Adrenal gland (tissue), 12 donors: ENCODE results near the gene SEPHS1. TPM values are rescaled to one million over a fixed set of nuclear protein-coding genes. Genes with fewer than 3 reads are reported as not detected.

Source experiments
- DNase-seq, 7 donors: peaks; one replicate each; pipeline ENCODE4 v3.0.0-alpha.2; 2019 to 2020
- H3K27ac ChIP-seq, 5 donors: fragments of 200-600 bp; sonication (generic) in 4 of 5; 1 replicate in 3 of 5; 2 replicates in 2 of 5; pipeline versions ENCODE4 v1.5.1 to v1.8.0; 2016 to 2020; ENCODE audit warnings: mild to moderate bottlenecking in 1 of 5
- H3K27me3 ChIP-seq: fragments of 200-600 bp; 2 replicates; pipeline ENCODE4 v1.8.0; 2021
- H3K36me3 ChIP-seq, 2 donors: fragments of 200-600 bp; replicated peaks in 1 of 2; 1 replicate in 1 of 2; 2 replicates in 1 of 2; pipeline versions ENCODE4 v1.5.1 to v1.8.0; 2018 to 2022
- H3K4me1 ChIP-seq, 2 donors: fragments of 200-600 bp; replicated peaks in 1 of 2; 1 replicate in 1 of 2; 2 replicates in 1 of 2; pipeline versions ENCODE4 v1.5.1 to v1.8.0; 2018 to 2021
- H3K4me3 ChIP-seq, 4 donors: fragments of 200-600 bp; sonication (generic) in 3 of 4; one replicate each; pipeline ENCODE4 v1.5.1; 2016 to 2018
- H3K9me3 ChIP-seq, 3 donors: fragments of 200-600 bp; sonication (generic) in 1 of 3; replicated peaks in 1 of 3; 1 replicate in 2 of 3; 2 replicates in 1 of 3; pipeline versions ENCODE4 v1.5.1 to v1.8.0; 2016 to 2021
- CTCF ChIP-seq, 6 experiments: fragments of 450-650 bp in 4 of 6; fragments of 200-600 bp in 2 of 6; sonication (generic) in 1 of 6; IDR thresholded peaks; 1 replicate in 5 of 6; 2 replicates in 1 of 6; pipeline versions ENCODE4 v1.5.1 to v1.8.0; 2016 to 2021; ENCODE audit warnings: antibody characterized with exemption in 6 of 6, mild to moderate bottlenecking in 2 of 6, moderate library complexity in 1 of 6
- POLR2A ChIP-seq, 2 donors: fragments of 450-650 bp; IDR thresholded peaks; one replicate each; pipeline ENCODE4 v1.6.1; 2017; ENCODE audit warnings: antibody characterized with exemption in 2 of 2, mild to moderate bottlenecking in 2 of 2, moderate library complexity in 1 of 2
- WGBS, 4 donors: extraction: QIAGEN DNeasy Blood & Tissue Kit in 2 of 4; methylation state at CpG; one replicate each; pipeline versions ENCODE4 v1.1.5 to v1.1.7; 2013 to 2017; 5-methylcytosine and 5-hydroxymethylcytosine counted together
- intact Hi-C, 2 donors: fragments of 100-400 bp; cut with DNase I; formaldehyde crosslinking; loops; one replicate each; pipeline versions ENCODE4 v1.14.1 to v1.15.0; 2022 to 2023
- polyA plus RNA-seq, 3 donors: library from polyadenylated mRNA; stranded (reverse); fragments of 200-250 nt in 2 of 3; fragments of 350-450 nt in 1 of 3; fragmentation: Illumina TruSeq in 1 of 3; extraction: RNeasy Lipid Tissue Mini Kit (QIAGEN cat#74804) in 1 of 3; gene quantifications; one replicate each; pipeline ENCODE4 v1.2.3, GENCODE V29; 2013 to 2014
- total RNA-seq, 9 donors: library from RNA; depleted of rRNA in 4 of 9; stranded (reverse); fragments of >200 nt in 4 of 9; fragments of 120-200 nt in 1 of 9; fragmentation: NEBNext Ultra II Directional in 1 of 9; extraction: Animal tissue kit (Norgen Biotek cat#: 25700) in 1 of 9; gene quantifications; one replicate each; pipeline versions ENCODE4 v1.1.0 to v1.2.4, GENCODE V29; 2013 to 2023
- donor health status: healthy with polysubstance abuse.
- donor health status: Bipolar disorder and iron deficiency.
- donor health status: DM: yes; HTN: yes; CAD: no.
- donor health status: DM: no; HTN: no; CAD: no.
- donor health status: DM: no; HTN: no; CAD: no.
- donor health status: DM: yes; HTN: yes; CAD: no.

Gene SEPHS1
- total and polyA plus RNA-seq, 12 donors: 24.5 to 91.1 (median 46.1) TPM

DNA sequence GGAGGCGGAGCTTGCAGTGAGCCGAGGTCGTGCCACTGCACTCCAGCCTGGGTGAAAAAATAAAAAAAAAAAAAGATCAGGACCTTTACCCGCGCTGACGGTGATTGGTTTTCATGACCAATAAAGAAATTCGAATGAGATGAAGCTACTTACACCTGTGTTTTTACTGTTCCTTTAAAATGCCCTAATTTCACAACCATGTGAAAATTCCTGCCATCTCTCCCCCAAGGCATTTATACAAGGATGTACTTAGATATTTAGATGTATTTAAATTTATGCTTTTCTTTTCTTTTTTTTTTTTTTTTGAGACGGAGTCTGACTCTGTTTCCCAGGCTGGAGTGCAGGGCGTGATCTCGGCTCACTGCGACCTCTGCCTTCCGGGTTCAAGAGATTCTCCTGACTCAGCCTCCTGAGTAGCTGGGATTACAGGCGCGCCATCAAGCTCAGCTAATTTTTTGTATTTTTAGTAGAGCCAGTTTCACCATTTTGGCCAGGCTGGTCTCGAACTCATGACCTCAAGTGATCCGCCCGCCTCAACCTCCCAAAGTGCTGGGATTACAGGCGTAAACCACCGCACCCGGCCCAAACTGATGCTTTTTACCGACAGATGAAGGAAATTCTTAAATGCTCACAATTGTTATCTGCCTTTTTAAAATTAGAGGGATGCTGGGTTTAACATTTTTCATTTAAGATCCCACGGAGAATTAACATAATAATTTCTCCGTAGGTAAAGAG, 45.1 kb downstream of the SEPHS1 start:
- no peak for DNase-seq
- H3K27me3 ChIP-seq: no peaks in the 10 kb centered on the region
- intact Hi-C loops: loop anchor here (5.0 to 10.0 kb wide), 2 partner anchors 98 to 136 kb away; no protein-coding TSS in a partner anchor
- 77 to 83% (median 79%) methylated on average over 23 of the region's 23 CpGs for WGBS, 4 donors
- H3K27ac ChIP-seq: peak overlapping the region in 1 of 5 donors; percentile 99
- H3K9me3 ChIP-seq: no peaks in the 10 kb centered on the region
- TF ChIP-seq CTCF (IDR thresholded peaks at IDR 0.05) (no peak), POLR2A (IDR thresholded peaks at IDR 0.05) (no peak)
- H3K4me1 ChIP-seq: peaks cover 10 to 18% of the 10 kb centered on the region in 2 donors
- no peaks in the 10 kb centered on the region for H3K36me3 ChIP-seq
- peak overlapping the region in 1 of 4 donors; percentile 63 for H3K4me3 ChIP-seq

- Histone ChIP-seq H3K36me3 (peaks cover 0 to 2% of the 10 kb centered on the region in 2 donors), H3K4me1 (peaks cover 10 to 18% of the 10 kb centered on the region in 2 donors), H3K4me3 (peak within 1 kb of the TSS; percentile 33 to 88 (median 70)), H3K27me3 (no peaks in the 10 kb centered on the region), H3K27ac (peak within 1 kb of the TSS; percentile 96 to 99 (median 99)), H3K9me3 (no peaks in the 10 kb centered on the region)
- TF ChIP-seq CTCF (IDR thresholded peaks at IDR 0.05) (no peak), POLR2A (IDR thresholded peaks at IDR 0.05) (peak; percentile 77 to 94)
- WGBS, 4 donors: 0 to 3% (median 0%) methylated on average over 9 to 88 of the region's 88 CpGs
- peak; percentile 94 to 97 (median 95) for DNase-seq
- intact Hi-C loops: loop anchor here (5.0 to 10.0 kb wide), 2 partner anchors 95 to 132 kb away; no protein-coding TSS in a partner anchor
Measured at GRCh38 chr10:13299437-13300287, 48.4 kb downstream of the SEPHS1 start, which contains the start of gene PHYH. PHYH (minus strand) TSS chr10:13300064; CDS start chr10:13300042, 22 bp downstream.

DNA sequence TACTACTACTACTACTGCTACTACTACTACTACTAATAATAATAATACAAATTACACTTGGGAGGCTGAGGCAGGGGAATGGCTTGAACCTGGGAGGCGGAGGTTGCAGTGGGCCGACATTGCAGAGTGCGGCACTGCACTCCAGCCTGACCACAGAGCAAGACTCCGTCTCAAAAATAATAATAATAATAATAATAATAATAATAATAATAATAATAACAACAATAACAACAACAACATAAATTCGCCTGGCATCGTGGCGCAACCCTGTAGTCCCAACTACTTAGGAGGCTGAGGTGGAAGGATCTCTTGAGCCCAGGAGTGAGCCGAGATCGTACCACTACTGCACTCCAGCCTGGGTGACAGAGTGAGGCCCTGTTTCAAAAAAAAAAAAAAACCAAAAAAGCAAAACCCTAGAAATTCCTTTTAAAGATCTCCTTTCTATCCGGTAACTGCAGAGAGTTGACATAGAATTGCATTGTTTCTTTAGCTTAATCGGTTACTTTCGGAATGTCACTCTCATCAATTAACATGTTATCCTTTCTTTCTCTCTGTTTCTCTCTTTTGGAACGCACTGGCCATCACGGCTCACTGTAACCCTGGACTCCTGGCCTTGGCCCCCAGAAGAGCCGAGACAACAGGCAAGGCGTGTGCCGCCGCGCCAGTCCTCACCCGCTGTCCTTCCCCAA, 49.2 kb downstream of the SEPHS1 start:
- WGBS, 4 donors: 35 to 40% (median 37%) methylated on average over 18 to 20 of the region's 20 CpGs
- Histone ChIP-seq H3K4me1 (peaks cover 10 to 18% of the 10 kb centered on the region in 2 donors), H3K27ac (peak overlapping the region; percentile 96 to 99 (median 99)), H3K9me3 (no peaks in the 10 kb centered on the region), H3K27me3 (no peaks in the 10 kb centered on the region), H3K4me3 (peak overlapping the region in 3 of 4 donors; percentile 28 to 88 (median 72)), H3K36me3 (peaks cover 0 to 9% of the 10 kb centered on the region in 2 donors)
- intact Hi-C loops: no loop called here
- DNase-seq: no peak
- TF ChIP-seq POLR2A (IDR thresholded peaks at IDR 0.05) (no peak), CTCF (IDR thresholded peaks at IDR 0.05) (no peak)
